ENCODE data around the gene INTS11. TPM values are rescaled to one million over a fixed set of nuclear protein-coding genes. Genes with fewer than 3 reads are reported as not detected.

Gene INTS11
- total RNA-seq, 1 donor from 2014 or later: 94.2 TPM

DNA sequence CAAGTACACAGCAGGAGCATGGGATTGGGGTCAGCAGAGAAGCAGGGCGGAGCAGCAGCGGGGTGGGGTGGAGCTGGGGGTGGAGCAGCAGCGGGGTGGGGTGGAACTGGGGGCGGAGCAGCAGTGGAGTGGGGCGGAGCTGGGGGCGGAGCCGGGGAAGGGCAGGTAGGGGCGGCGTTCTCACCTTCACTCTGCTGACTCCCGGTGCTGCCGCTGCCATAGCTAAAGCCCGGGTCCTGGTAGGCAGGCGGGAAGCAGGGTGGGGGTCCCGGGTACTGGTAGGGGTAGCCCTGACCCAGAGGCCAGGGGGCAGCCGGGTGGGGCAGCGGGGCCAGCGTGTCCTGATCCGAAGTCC, 13.3 kb upstream of the INTS11 start:
- no peak for TF ChIP-seq CTCF (IDR thresholded peaks at IDR 0.05; ENCODE audit: insufficient read depth, low read length, poor library complexity, severe bottlenecking)
- DNase-seq (ENCODE audit: low read depth): no peak
- H3K4me3 ChIP-seq (ENCODE audit: low read depth, low read length): no peak overlapping the region
- no peaks in the 10 kb centered on the region for H3K27me3 ChIP-seq (ENCODE audit: control insufficient read depth, insufficient read depth, low read length)
- peaks cover 2% of the 10 kb centered on the region for H3K36me3 ChIP-seq (ENCODE audit: control insufficient read depth, insufficient read depth, low read length)

- no peak for TF ChIP-seq CTCF (IDR thresholded peaks at IDR 0.05; ENCODE audit: insufficient read depth, low read length, poor library complexity, severe bottlenecking)
- Histone ChIP-seq H3K36me3 (ENCODE audit: control insufficient read depth, insufficient read depth, low read length) (peaks cover 2% of the 10 kb centered on the region), H3K4me3 (ENCODE audit: low read depth, low read length) (no peak overlapping the region), H3K27me3 (ENCODE audit: control insufficient read depth, insufficient read depth, low read length) (no peaks in the 10 kb centered on the region)
- DNase-seq (ENCODE audit: low read depth): no peak
Observed at GRCh38 chr1:1336931-1337792, 12.7 kb upstream of the INTS11 start.

- Histone ChIP-seq H3K36me3 (ENCODE audit: control insufficient read depth, insufficient read depth, low read length) (peaks cover 2% of the 10 kb centered on the region), H3K4me3 (ENCODE audit: low read depth, low read length) (no peak overlapping the region), H3K27me3 (ENCODE audit: control insufficient read depth, insufficient read depth, low read length) (no peaks in the 10 kb centered on the region)
- no peak for DNase-seq (ENCODE audit: low read depth)
- TF ChIP-seq CTCF (IDR thresholded peaks at IDR 0.05; ENCODE audit: insufficient read depth, low read length, poor library complexity, severe bottlenecking): no peak
Observed at GRCh38 chr1:1336446-1336845, 12.0 kb upstream of the INTS11 start.

DNA sequence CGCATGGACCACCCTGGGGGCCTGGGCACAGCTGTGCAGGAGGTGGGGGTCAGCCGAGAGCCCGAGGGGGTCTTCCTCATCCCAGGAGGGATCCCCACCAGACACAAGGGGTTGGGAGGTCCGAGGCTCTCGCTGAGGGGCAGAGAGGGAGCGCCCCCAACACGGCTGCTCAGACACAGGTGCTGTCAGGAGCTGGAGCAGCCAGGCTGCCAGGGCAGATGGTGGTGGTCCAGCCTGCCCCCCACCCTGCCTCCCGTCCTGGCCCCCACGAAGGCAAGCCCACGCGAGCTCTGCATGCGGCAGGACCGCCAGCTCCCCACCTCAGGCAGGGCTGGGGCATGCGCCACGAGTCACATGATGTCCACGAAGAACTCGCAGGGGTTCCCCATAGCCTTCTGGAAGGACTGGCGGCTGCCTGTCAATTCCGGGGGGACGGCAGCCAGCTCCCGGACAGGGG, 11.4 kb upstream of the INTS11 start:
- no peak for TF ChIP-seq CTCF (IDR thresholded peaks at IDR 0.05; ENCODE audit: insufficient read depth, low read length, poor library complexity, severe bottlenecking)
- Histone ChIP-seq H3K36me3 (ENCODE audit: control insufficient read depth, insufficient read depth, low read length) (peaks cover under 1% of the 10 kb centered on the region), H3K4me3 (ENCODE audit: low read depth, low read length) (no peak overlapping the region), H3K27me3 (ENCODE audit: control insufficient read depth, insufficient read depth, low read length) (peaks cover 2% of the 10 kb centered on the region)
- no peak for DNase-seq (ENCODE audit: low read depth)

DNA sequence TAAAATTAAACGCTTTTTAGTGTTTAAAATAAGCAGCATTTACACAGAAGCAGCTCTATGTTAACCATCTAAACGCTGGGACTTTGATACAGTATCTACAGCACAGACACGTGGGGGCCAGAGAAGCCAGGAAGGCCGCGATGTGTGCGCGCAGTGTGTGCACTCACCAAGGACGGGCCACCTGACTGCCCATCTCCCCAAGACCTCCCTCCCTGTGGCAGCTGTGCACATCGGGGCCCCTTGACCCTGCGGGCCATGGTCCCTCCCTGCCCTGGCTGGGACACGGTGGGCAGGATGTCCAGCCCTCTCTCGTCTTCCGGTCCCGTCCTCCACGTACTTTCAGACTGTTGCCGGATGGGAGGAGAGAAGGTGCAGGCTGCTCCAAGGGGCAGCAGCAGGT, 10.8 kb upstream of the INTS11 start:
- Histone ChIP-seq H3K4me3 (ENCODE audit: low read depth, low read length) (no peak overlapping the region), H3K36me3 (ENCODE audit: control insufficient read depth, insufficient read depth, low read length) (no peaks in the 10 kb centered on the region), H3K27me3 (ENCODE audit: control insufficient read depth, insufficient read depth, low read length) (peaks cover 2% of the 10 kb centered on the region)
- no peak for TF ChIP-seq CTCF (IDR thresholded peaks at IDR 0.05; ENCODE audit: insufficient read depth, low read length, poor library complexity, severe bottlenecking)
- no peak for DNase-seq (ENCODE audit: low read depth)

- Histone ChIP-seq H3K27me3 (ENCODE audit: control insufficient read depth, insufficient read depth, low read length) (peaks cover 2% of the 10 kb centered on the region), H3K36me3 (ENCODE audit: control insufficient read depth, insufficient read depth, low read length) (no peaks in the 10 kb centered on the region), H3K4me3 (ENCODE audit: low read depth, low read length) (no peak overlapping the region)
- no peak for DNase-seq (ENCODE audit: low read depth)
- no peak for TF ChIP-seq CTCF (IDR thresholded peaks at IDR 0.05; ENCODE audit: insufficient read depth, low read length, poor library complexity, severe bottlenecking)
Observed at GRCh38 chr1:1334835-1335234, 10.4 kb upstream of the INTS11 start.
